IMR-90 (cell line): Measurements from ENCODE around the gene ABLIM3. TPM values are rescaled to one million over a fixed set of nuclear protein-coding genes. Genes with fewer than 3 reads are reported as not detected.

Source experiments
- ATAC-seq: fragments of 200-7000 bp; cut with Tn5 transposase; 2 replicates; pipeline ENCODE4 v1.9.1; 2020; ENCODE audit warnings: low read depth, mild to moderate bottlenecking, moderate library complexity
- BruUV-seq: library from RNA; stranded (reverse); fragments of 400-500 nt; replicated peaks from 2 replicates; lab custom pipeline; 2021; lab: Mats Ljungman, UMichigan
- CTCF ChIA-PET: fragments of 300-600 bp; formaldehyde crosslinking; extraction: SDS; loops from one replicate; lab custom pipeline; 2021; ENCODE audit warnings: antibody characterized with exemption; lab: Yijun Ruan, JAX
- POLR2A ChIA-PET: fragments of 300-600 bp; sonication (Branson Sonifier 250); formaldehyde crosslinking; loops from one replicate; lab custom pipeline; 2022; ENCODE audit warnings: antibody characterized with exemption; ENCODE audit not compliant: unreplicated experiment; lab: Charles Lee
- DNase-seq: peaks from one replicate; pipeline ENCODE4 v3.0.0; 2013
- H2AFZ ChIP-seq: replicated peaks from 2 replicates; pipeline ENCODE3; 2013; ENCODE audit warnings: low read length, mild to moderate bottlenecking; ENCODE audit not compliant: poor library complexity
- H2AK5ac ChIP-seq: 2 replicates; pipeline ENCODE4 v1.6.1; 2013; ENCODE audit warnings: low read depth, low read length, inconsistent platforms
- H2AK9ac ChIP-seq: replicated peaks from 2 replicates; pipeline ENCODE3; 2013; ENCODE audit warnings: mild to moderate bottlenecking, low read depth, low read length, moderate library complexity; ENCODE audit not compliant: poor library complexity
- H2BK120ac ChIP-seq: 2 replicates; pipeline ENCODE4 v1.6.1; 2013; ENCODE audit warnings: low read depth, low read length, inconsistent platforms
- H2BK15ac ChIP-seq: 3 replicates; pipeline ENCODE4 v1.6.1; 2013; ENCODE audit warnings: low read depth, low read length, inconsistent platforms
- H2BK20ac ChIP-seq: 2 replicates; pipeline ENCODE4 v1.6.1; 2013; ENCODE audit warnings: low read depth, mild to moderate bottlenecking, inconsistent platforms, low read length, moderate library complexity
- H2BK5ac ChIP-seq: 2 replicates; pipeline ENCODE4 v1.6.1; 2013; ENCODE audit warnings: mild to moderate bottlenecking, low read depth, low read length, inconsistent platforms; ENCODE audit not compliant: poor library complexity, severe bottlenecking
- H3K14ac ChIP-seq: replicated peaks from 2 replicates; pipeline ENCODE4 v1.6.1; 2013; ENCODE audit warnings: low read depth, low read length, inconsistent platforms
- H3K18ac ChIP-seq: 2 replicates; pipeline ENCODE4 v1.6.1; 2013; ENCODE audit warnings: low read depth, low read length, control low read depth
- H3K23ac ChIP-seq: 2 replicates; pipeline ENCODE4 v1.6.1; 2013; ENCODE audit warnings: low read depth, low read length, inconsistent platforms
- H3K27ac ChIP-seq: 2 replicates; pipeline ENCODE4 v1.5.1; 2013; ENCODE audit warnings: mild to moderate bottlenecking, control low read depth, low read length; ENCODE audit not compliant: insufficient read depth
- H3K27me3 ChIP-seq: 2 replicates; pipeline ENCODE4 v1.6.1; 2013; ENCODE audit warnings: low read length; ENCODE audit not compliant: control insufficient read depth, insufficient read depth
- H3K36me3 ChIP-seq: 2 replicates; pipeline ENCODE4 v1.6.1; 2013; ENCODE audit warnings: low read length, mixed read lengths; ENCODE audit not compliant: control insufficient read depth, insufficient read depth
- H3K4ac ChIP-seq: 2 replicates; pipeline ENCODE4 v1.6.1; 2013; ENCODE audit warnings: low read depth, low read length, inconsistent platforms
- H3K4me1 ChIP-seq: 2 replicates; pipeline ENCODE4 v1.6.1; 2013; ENCODE audit warnings: low read length, mixed read lengths; ENCODE audit not compliant: control insufficient read depth, insufficient read depth
- H3K4me2 ChIP-seq: 2 replicates; pipeline ENCODE4 v1.6.1; 2013; ENCODE audit warnings: low read depth, mild to moderate bottlenecking, control low read depth, low read length, moderate library complexity
- H3K4me3 ChIP-seq: 2 replicates; pipeline ENCODE4 v1.5.1; 2013; ENCODE audit warnings: low read depth, mild to moderate bottlenecking, control low read depth, low read length, moderate library complexity; ENCODE audit not compliant: insufficient read depth
- H3K56ac ChIP-seq: 2 replicates; pipeline ENCODE4 v1.6.1; 2013; ENCODE audit warnings: low read length, inconsistent platforms; ENCODE audit not compliant: insufficient read depth; ENCODE audit errors: extremely low read depth
- H3K79me1 ChIP-seq, 2 experiments: 2 replicates each; pipeline ENCODE4 v1.6.1; 2013; ENCODE audit warnings: low read length in 2 of 2, inconsistent platforms in 1 of 2, low read depth in 1 of 2
- H3K9ac ChIP-seq: 2 replicates; pipeline ENCODE4 v1.6.1; 2013; ENCODE audit warnings: low read depth, low read length, control low read depth
- H3K9me1 ChIP-seq: 2 replicates; pipeline ENCODE4 v1.6.1; 2013; ENCODE audit warnings: low read length, inconsistent platforms; ENCODE audit not compliant: insufficient read depth
- H3K9me3 ChIP-seq: 2 replicates; pipeline ENCODE4 v1.6.1; 2013; ENCODE audit warnings: low read length; ENCODE audit not compliant: control insufficient read depth, insufficient read depth
- H4K20me1 ChIP-seq: 2 replicates; pipeline ENCODE4 v1.6.1; 2013; ENCODE audit warnings: low read length, inconsistent platforms; ENCODE audit not compliant: insufficient read depth
- H4K5ac ChIP-seq: 2 replicates; pipeline ENCODE4 v1.6.1; 2013; ENCODE audit warnings: mild to moderate bottlenecking, low read depth, low read length, control low read depth
- H4K8ac ChIP-seq, 2 experiments: 2 replicates each; pipeline ENCODE4 v1.6.1; 2013; ENCODE audit warnings: low read depth in 2 of 2, low read length in 2 of 2, control low read depth in 1 of 2, inconsistent platforms in 1 of 2
- H4K91ac ChIP-seq: 2 replicates; pipeline ENCODE4 v1.6.1; 2013; ENCODE audit warnings: low read depth, low read length, inconsistent platforms; ENCODE audit not compliant: insufficient read depth
- BHLHE40 ChIP-seq: fragments of 150-350 bp; IDR thresholded peaks from 2 replicates; pipeline ENCODE4 v1.6.1; 2016; ENCODE audit warnings: mild to moderate bottlenecking, low read depth, low read length
- CEBPB ChIP-seq: IDR thresholded peaks from 2 replicates; pipeline ENCODE4 v1.6.1; 2012; ENCODE audit warnings: low read depth, low read length, improper control_type of control experiment
- CHD1 ChIP-seq: IDR thresholded peaks from 2 replicates; pipeline ENCODE4 v1.6.1; 2012; ENCODE audit warnings: low read depth, low read length, improper control_type of control experiment
- FOS ChIP-seq: fragments of 150-350 bp; IDR thresholded peaks from 2 replicates; pipeline ENCODE4 v1.6.1; 2016; ENCODE audit warnings: low read depth, low read length
- MAFK ChIP-seq: IDR thresholded peaks from 2 replicates; pipeline ENCODE4 v1.6.1; 2012; ENCODE audit warnings: low read depth, low read length, improper control_type of control experiment
- MAZ ChIP-seq: IDR thresholded peaks from 2 replicates; pipeline ENCODE4 v1.6.1; 2012; ENCODE audit warnings: low read depth, mild to moderate bottlenecking, low read length, improper control_type of control experiment, moderate library complexity, borderline replicate concordance
- NFE2L2 ChIP-seq: fragments of 150-350 bp; IDR thresholded peaks from 2 replicates; pipeline ENCODE4 v1.6.1; 2016; ENCODE audit warnings: low read depth, mild to moderate bottlenecking, low read length
- POLR2A ChIP-seq: IDR thresholded peaks from 2 replicates; pipeline ENCODE4 v1.6.1; 2012; ENCODE audit warnings: mild to moderate bottlenecking, low read depth, low read length
- RAD21 ChIP-seq: IDR thresholded peaks from 2 replicates; pipeline ENCODE4 v1.6.1; 2012; ENCODE audit warnings: low read length, improper control_type of control experiment
- RFX5 ChIP-seq: IDR thresholded peaks from 2 replicates; pipeline ENCODE4 v1.8.0; 2012; ENCODE audit warnings: low read depth, mild to moderate bottlenecking, low read length, moderate library complexity
- SMC3 ChIP-seq: fragments of 150-350 bp; IDR thresholded peaks from 2 replicates; pipeline ENCODE4 v1.6.1; 2016; ENCODE audit warnings: low read depth, mild to moderate bottlenecking, antibody characterized with exemption, low read length, moderate library complexity
- WGBS, 2 experiments: methylation state at CpG; one replicate each; pipeline versions ENCODE4 v1.1.5 to v1.1.7; 2013; ENCODE audit warnings: missing lambda C conversion rate in 2 of 2; ENCODE audit not compliant: insufficient read length in 1 of 2; ENCODE audit errors: extremely low coverage in 2 of 2; 5-methylcytosine and 5-hydroxymethylcytosine counted together
- dilution Hi-C: fragments of 300-500 bp; cut with HindIII; formaldehyde crosslinking; loops from one replicate; pipeline ENCODE4 v1.14.3; 2018; ENCODE audit warnings: low sequenced_read_pairs; ENCODE audit not compliant: unreplicated experiment
- in situ Hi-C: fragments of 300-500 bp; cut with MboI; formaldehyde crosslinking; loops from 3 replicates; pipeline ENCODE4 v1.14.3; 2019; ENCODE audit warnings: low sequenced_read_pairs, inconsistent platforms, mixed read lengths
- intact Hi-C: fragments of 100-400 bp; cut with micrococcal nuclease; formaldehyde crosslinking; loops from 2 replicates; pipeline ENCODE4 v1.10.0; 2022
- polyA plus RNA-seq, 3 experiments: library from polyadenylated mRNA; depleted of rRNA; stranded (reverse); fragments of >200 nt; gene quantifications; 2 replicates each; pipeline ENCODE4 v1.2.3, GENCODE V29; 2012; ENCODE audit warnings: low replicate concordance in 1 of 3
- total RNA-seq: library from RNA; depleted of rRNA; stranded (reverse); fragments of >200 nt; gene quantifications from 2 replicates; pipeline ENCODE4 v1.2.3, GENCODE V29; 2012
- TF ChIP-seq, protein P1 (sequence below): fragments of 150-350 bp; IDR thresholded peaks from 2 replicates; pipeline ENCODE4 v1.6.1; 2017; ENCODE audit warnings: mild to moderate bottlenecking, antibody characterized with exemption, low read length, low read depth
- TF ChIP-seq, protein P2 (sequence below): fragments of 150-350 bp; IDR thresholded peaks from 2 replicates; pipeline ENCODE4 v1.6.1; 2016; ENCODE audit warnings: low read depth, mild to moderate bottlenecking, low read length, moderate library complexity, borderline replicate concordance
- TF ChIP-seq, protein P3 (sequence below): conservative IDR thresholded peaks from 2 replicates; pipeline ENCODE4 v1.5.1; 2012; ENCODE audit warnings: mild to moderate bottlenecking, low read depth, low read length, improper control_type of control experiment

ABLIM3 gene
- total and polyA plus RNA-seq, 2 of the 4 experiments (the other 2 are of a cell fraction) = 33.3 to 69.9 TPM

DNA sequence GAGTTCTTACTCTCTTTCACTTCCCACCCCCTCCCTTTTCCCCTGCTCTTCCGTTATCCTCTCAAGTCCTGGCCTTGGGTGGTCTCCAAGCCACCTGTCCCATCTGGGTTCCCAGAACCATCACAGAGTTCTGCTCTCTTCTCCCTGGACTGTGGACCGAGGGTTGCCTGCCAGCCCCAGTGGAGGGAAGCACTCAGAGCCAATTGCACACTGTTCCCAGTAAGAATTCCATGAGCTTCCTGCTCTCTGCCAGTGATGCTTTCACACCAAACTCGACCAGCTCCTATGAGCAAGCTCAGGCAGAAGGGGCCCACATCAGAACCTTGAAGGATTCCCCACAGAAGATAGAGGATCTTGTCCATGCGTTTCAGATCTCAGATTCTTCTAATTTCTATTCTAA, 110.3 kb downstream of the ABLIM3 start:
- Histone ChIP-seq H4K91ac (no peak overlapping the region), H2BK120ac (no peak overlapping the region), H3K9me1 (peaks cover 24% of the 10 kb centered on the region), H2AK9ac (no peak overlapping the region), H3K56ac (no peak overlapping the region), H2BK5ac (no peak overlapping the region), H2AFZ (no peak overlapping the region), H4K5ac (no peak overlapping the region), H3K4me1 (peaks cover 6% of the 10 kb centered on the region; the same call in 1 of the 2 replicates), H3K79me1 (peaks cover 0 to 8% of the 10 kb centered on the region in 2 experiments; a peak in 1 of 4 replicates), H2AK5ac (no peak overlapping the region), H2BK15ac (no peak overlapping the region), H3K9ac (no peak overlapping the region), H3K27ac (no peak overlapping the region), H3K4ac (no peak overlapping the region), H3K18ac (no peak overlapping the region), H4K20me1 (peaks cover 5% of the 10 kb centered on the region; the same call in 1 of the 2 replicates), H2BK20ac (no peak overlapping the region), H4K8ac (no peak overlapping the region), H3K4me3 (no peak overlapping the region), H3K23ac (no peak overlapping the region), H3K4me2 (no peak overlapping the region), H3K14ac (no peak overlapping the region), H3K27me3 (no peaks in the 10 kb centered on the region), H3K9me3 (no peaks in the 10 kb centered on the region), H3K36me3 (peaks cover 52% of the 10 kb centered on the region)
- TF ChIP-seq, protein P1, sequence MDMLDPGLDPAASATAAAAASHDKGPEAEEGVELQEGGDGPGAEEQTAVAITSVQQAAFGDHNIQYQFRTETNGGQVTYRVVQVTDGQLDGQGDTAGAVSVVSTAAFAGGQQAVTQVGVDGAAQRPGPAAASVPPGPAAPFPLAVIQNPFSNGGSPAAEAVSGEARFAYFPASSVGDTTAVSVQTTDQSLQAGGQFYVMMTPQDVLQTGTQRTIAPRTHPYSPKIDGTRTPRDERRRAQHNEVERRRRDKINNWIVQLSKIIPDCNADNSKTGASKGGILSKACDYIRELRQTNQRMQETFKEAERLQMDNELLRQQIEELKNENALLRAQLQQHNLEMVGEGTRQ = no peak
- TF ChIP-seq POLR2A (no peak), FOS (no peak), RFX5 (no peak), CHD1 (no peak), CEBPB (no peak), SMC3 (no peak), RAD21 (no peak), BHLHE40 (no peak), MAFK (no peak), MAZ (no peak), NFE2L2 (no peak)
- TF ChIP-seq, protein P2, sequence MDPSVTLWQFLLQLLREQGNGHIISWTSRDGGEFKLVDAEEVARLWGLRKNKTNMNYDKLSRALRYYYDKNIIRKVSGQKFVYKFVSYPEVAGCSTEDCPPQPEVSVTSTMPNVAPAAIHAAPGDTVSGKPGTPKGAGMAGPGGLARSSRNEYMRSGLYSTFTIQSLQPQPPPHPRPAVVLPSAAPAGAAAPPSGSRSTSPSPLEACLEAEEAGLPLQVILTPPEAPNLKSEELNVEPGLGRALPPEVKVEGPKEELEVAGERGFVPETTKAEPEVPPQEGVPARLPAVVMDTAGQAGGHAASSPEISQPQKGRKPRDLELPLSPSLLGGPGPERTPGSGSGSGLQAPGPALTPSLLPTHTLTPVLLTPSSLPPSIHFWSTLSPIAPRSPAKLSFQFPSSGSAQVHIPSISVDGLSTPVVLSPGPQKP = no peak
- TF ChIP-seq, protein P3, sequence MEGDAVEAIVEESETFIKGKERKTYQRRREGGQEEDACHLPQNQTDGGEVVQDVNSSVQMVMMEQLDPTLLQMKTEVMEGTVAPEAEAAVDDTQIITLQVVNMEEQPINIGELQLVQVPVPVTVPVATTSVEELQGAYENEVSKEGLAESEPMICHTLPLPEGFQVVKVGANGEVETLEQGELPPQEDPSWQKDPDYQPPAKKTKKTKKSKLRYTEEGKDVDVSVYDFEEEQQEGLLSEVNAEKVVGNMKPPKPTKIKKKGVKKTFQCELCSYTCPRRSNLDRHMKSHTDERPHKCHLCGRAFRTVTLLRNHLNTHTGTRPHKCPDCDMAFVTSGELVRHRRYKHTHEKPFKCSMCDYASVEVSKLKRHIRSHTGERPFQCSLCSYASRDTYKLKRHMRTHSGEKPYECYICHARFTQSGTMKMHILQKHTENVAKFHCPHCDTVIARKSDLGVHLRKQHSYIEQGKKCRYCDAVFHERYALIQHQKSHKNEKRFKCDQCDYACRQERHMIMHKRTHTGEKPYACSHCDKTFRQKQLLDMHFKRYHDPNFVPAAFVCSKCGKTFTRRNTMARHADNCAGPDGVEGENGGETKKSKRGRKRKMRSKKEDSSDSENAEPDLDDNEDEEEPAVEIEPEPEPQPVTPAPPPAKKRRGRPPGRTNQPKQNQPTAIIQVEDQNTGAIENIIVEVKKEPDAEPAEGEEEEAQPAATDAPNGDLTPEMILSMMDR = no peak
- BruUV-seq = no TSS peak
- WGBS, 2 experiments = 83% methylated on average over 3 of the region's 4 CpGs; no CpG with 5 or more reads in 1 of the 2 experiments
- ChIA-PET POLR2A (interaction anchor here (0.6 kb wide), 1 partner anchor 162 kb away, joined by 3 read pairs; no protein-coding TSS in a partner anchor), CTCF (interaction anchor here (1.4 kb wide), 1 partner anchor 13 kb away, joined by 3 read pairs; no protein-coding TSS in a partner anchor)
- in situ Hi-C loops (no loop called here), dilution Hi-C loops (no loop called here), intact Hi-C loops (no loop called here)
- ATAC-seq = no peak
- no peak for DNase-seq
